Lung (tissue), 12 donors: ENCODE results near the gene MCOLN1. TPM values are rescaled to one million over a fixed set of nuclear protein-coding genes. Genes with fewer than 3 reads are reported as not detected.
A peak's percentile ranks its signal among the peaks of the same experiment; 100 is the strongest.

ENCODE experiments used
- ATAC-seq: fragments of 200-7000 bp; cut with Tn5 transposase; one replicate; pipeline ENCODE4 v1.9.1; 2020; ENCODE audit warnings: moderate number of reproducible peaks; ENCODE audit not compliant: insufficient read depth, low FRiP score
- DNase-seq, 3 donors: peaks; one replicate each; pipeline ENCODE4 v3.0.0-alpha.2; 2013 to 2017
- H3K27ac ChIP-seq, 2 donors: one replicate each; pipeline ENCODE4 v1.5.1; 2013; ENCODE audit warnings: mild to moderate bottlenecking in 2 of 2, moderate library complexity in 2 of 2, control low read depth in 1 of 2, inconsistent platforms in 1 of 2, low read depth in 1 of 2, low read length in 1 of 2
- H3K27me3 ChIP-seq, 3 donors: one replicate each; pipeline ENCODE4 v1.5.1; 2013; ENCODE audit warnings: low read length in 2 of 3; ENCODE audit not compliant: control insufficient read depth in 3 of 3, insufficient read depth in 3 of 3
- H3K36me3 ChIP-seq, 4 donors: one replicate each; pipeline ENCODE4 v1.5.1; 2013; ENCODE audit warnings: low read length in 4 of 4, mild to moderate bottlenecking in 1 of 4, moderate library complexity in 1 of 4; ENCODE audit not compliant: control insufficient read depth in 4 of 4, insufficient read depth in 4 of 4
- H3K4me1 ChIP-seq, 5 donors: one replicate each; pipeline ENCODE4 v1.5.1; 2013; ENCODE audit warnings: low read length in 5 of 5, mild to moderate bottlenecking in 2 of 5, moderate library complexity in 1 of 5; ENCODE audit not compliant: control insufficient read depth in 5 of 5, insufficient read depth in 5 of 5
- H3K4me3 ChIP-seq: one replicate; pipeline ENCODE4 v1.5.1; 2013; ENCODE audit warnings: mild to moderate bottlenecking, control low read depth, moderate library complexity
- H3K9ac ChIP-seq, 2 donors: one replicate each; pipeline ENCODE4 v1.5.1; 2013; ENCODE audit warnings: low read length in 2 of 2, control low read depth in 1 of 2; ENCODE audit not compliant: insufficient read depth in 1 of 2
- H3K9me3 ChIP-seq, 4 donors: one replicate each; pipeline ENCODE4 v1.5.1; 2013; ENCODE audit warnings: low read length in 3 of 4, mild to moderate bottlenecking in 1 of 4, moderate library complexity in 1 of 4; ENCODE audit not compliant: control insufficient read depth in 4 of 4, insufficient read depth in 3 of 4
- CTCF ChIP-seq: IDR thresholded peaks from 2 replicates; pipeline ENCODE4 v1.5.1; 2012; ENCODE audit warnings: mild to moderate bottlenecking; ENCODE audit errors: control extremely low read depth, extremely low read depth
- WGBS, 2 donors: extraction: QIAGEN DNeasy Blood & Tissue Kit; methylation state at CpG; one replicate each; pipeline ENCODE4 v1.1.7; 2013; 5-methylcytosine and 5-hydroxymethylcytosine counted together
- polyA plus RNA-seq, 2 donors: library from polyadenylated mRNA; stranded (reverse); fragments of 200-250 nt; gene quantifications; one replicate each; pipeline ENCODE4 v1.2.1, GENCODE V29; 2013
- total RNA-seq, 2 donors: library from RNA; depleted of rRNA in 1 of 2; stranded (reverse); fragments of >200 nt in 1 of 2; gene quantifications; one replicate each; pipeline ENCODE4 v1.2.1, GENCODE V29; 2014 to 2021
- donor health status: control.
- donor health status: control.
- donor health status: Bipolar disorder and iron deficiency.
- donor health status: healthy.
- donor health status: DM: yes; HTN: yes; CAD: no.

Gene MCOLN1
- total and polyA plus RNA-seq, 4 donors = 11.6 to 68.1 (median 59.9) TPM

GRCh38 chr19:7516333-7516732 lies 6.1 kb upstream of the MCOLN1 start:
- H3K36me3 ChIP-seq = peaks cover 3 to 15% (median 5%) of the 10 kb centered on the region in 4 donors
- peak overlapping the region; percentile 53 to 64 for H3K27ac ChIP-seq
- no peaks in the 10 kb centered on the region for H3K27me3 ChIP-seq
- TF ChIP-seq CTCF = no peak
- 0 to 2% methylated on average over 8 to 28 of the region's 28 CpGs for WGBS, 2 donors
- H3K9me3 ChIP-seq = no peaks in the 10 kb centered on the region
- peak overlapping the region; percentile 53 for H3K4me3 ChIP-seq
- DNase-seq (no peak), ATAC-seq (no peak)
- H3K9ac ChIP-seq = peak overlapping the region; percentile 71 to 94
- peaks cover 0 to 20% (median 7%) of the 10 kb centered on the region in 5 donors for H3K4me1 ChIP-seq

- H3K27me3 ChIP-seq = no peaks in the 10 kb centered on the region
- peak overlapping the region; percentile 53 to 64 for H3K27ac ChIP-seq
- no peak for TF ChIP-seq CTCF
- H3K9me3 ChIP-seq = no peaks in the 10 kb centered on the region
- H3K4me1 ChIP-seq = peaks cover 0 to 23% (median 7%) of the 10 kb centered on the region in 5 donors
- H3K4me3 ChIP-seq = peak overlapping the region; percentile 53
- DNase-seq (no peak), ATAC-seq (no peak)
- 49 to 73% methylated on average over 4 of the region's 4 CpGs for WGBS, 2 donors
- H3K9ac ChIP-seq = peak overlapping the region; percentile 71 to 94
- H3K36me3 ChIP-seq = peaks cover 3 to 15% (median 5%) of the 10 kb centered on the region in 4 donors
Measured at GRCh38 chr19:7516878-7517277, 5.5 kb upstream of the MCOLN1 start.

- no peak overlapping the region for H3K4me3 ChIP-seq
- no peaks in the 10 kb centered on the region for H3K9me3 ChIP-seq
- WGBS, 2 donors = 98% methylated on average over 74 of the region's 74 CpGs
- ATAC-seq (no peak), DNase-seq (no peak)
- no peaks in the 10 kb centered on the region for H3K27me3 ChIP-seq
- peaks cover 3 to 18% (median 5%) of the 10 kb centered on the region in 4 donors for H3K36me3 ChIP-seq
- H3K4me1 ChIP-seq = peaks cover 0 to 36% (median 7%) of the 10 kb centered on the region in 5 donors
- TF ChIP-seq CTCF = no peak
- no peak overlapping the region for H3K9ac ChIP-seq
- no peak overlapping the region for H3K27ac ChIP-seq
Measured at GRCh38 chr19:7519361-7520130, 2.9 kb upstream of the MCOLN1 start.
